HG03097 (cell line): Measurements from ENCODE around the gene PPM1J.
"Not testable (repeated sequence)": the region's sequence is repeated elsewhere in the genome, so short reads cannot be mapped to it uniquely, and the experiment has no call there.

Experiments used
- ATAC-seq: cut with Tn5 transposase; IDR thresholded peaks from one replicate; pipeline ENCODE4 v1.9.1; 2021; ENCODE audit not compliant: unreplicated experiment, low FRiP score

Gene PPM1J

GRCh38 chr1:112715264-112716053, at the start of gene PPM1J:
TSS of gene PPM1J (minus strand) at chr1:112715332. CDS start at chr1:112715301, 31 bp downstream.
- ATAC-seq = peak; percentile 69

- ATAC-seq = no peak
Observed at GRCh38 chr1:112762541-112763500, 47.7 kb upstream of the PPM1J start.

- no peak for ATAC-seq
Observed at GRCh38 chr1:112761714-112762480, 46.8 kb upstream of the PPM1J start.

- ATAC-seq = no peak
Observed at GRCh38 chr1:112759228-112759627, 44.1 kb upstream of the PPM1J start.

GRCh38 chr1:112754116-112754628, 39.0 kb upstream of the PPM1J start:
- ATAC-seq = no peak

- ATAC-seq = no peak
Observed at GRCh38 chr1:112748396-112748795, 33.3 kb upstream of the PPM1J start.

GRCh38 chr1:112744009-112744578, 29.0 kb upstream of the PPM1J start:
- no peak for ATAC-seq

GRCh38 chr1:112743174-112744008, 28.3 kb upstream of the PPM1J start:
- no peak for ATAC-seq

GRCh38 chr1:112737573-112737972, 22.4 kb upstream of the PPM1J start:
- no peak for ATAC-seq

GRCh38 chr1:112735752-112736151, 20.6 kb upstream of the PPM1J start:
- ATAC-seq = no peak

- no peak for ATAC-seq
Observed at GRCh38 chr1:112731451-112731850, 16.3 kb upstream of the PPM1J start.

- ATAC-seq = no peak
Observed at GRCh38 chr1:112729909-112730308, 14.8 kb upstream of the PPM1J start.

- ATAC-seq = not testable (repeated sequence)
Observed at GRCh38 chr1:112729011-112729410, 13.9 kb upstream of the PPM1J start.

- ATAC-seq = not testable (repeated sequence)
Observed at GRCh38 chr1:112728306-112728971, 13.3 kb upstream of the PPM1J start.

GRCh38 chr1:112727716-112728115, 12.6 kb upstream of the PPM1J start:
- no peak for ATAC-seq

GRCh38 chr1:112724240-112724639, 9.1 kb upstream of the PPM1J start:
- ATAC-seq = not testable (repeated sequence)

- no peak for ATAC-seq
Observed at GRCh38 chr1:112723511-112723839, 8.3 kb upstream of the PPM1J start.

GRCh38 chr1:112722601-112723510, 7.7 kb upstream of the PPM1J start:
- ATAC-seq = no peak
